ENCODE data around the gene MFSD2B. TPM values are rescaled to one million over a fixed set of nuclear protein-coding genes. Genes with fewer than 3 reads are reported as not detected.

MFSD2B gene, protein sequence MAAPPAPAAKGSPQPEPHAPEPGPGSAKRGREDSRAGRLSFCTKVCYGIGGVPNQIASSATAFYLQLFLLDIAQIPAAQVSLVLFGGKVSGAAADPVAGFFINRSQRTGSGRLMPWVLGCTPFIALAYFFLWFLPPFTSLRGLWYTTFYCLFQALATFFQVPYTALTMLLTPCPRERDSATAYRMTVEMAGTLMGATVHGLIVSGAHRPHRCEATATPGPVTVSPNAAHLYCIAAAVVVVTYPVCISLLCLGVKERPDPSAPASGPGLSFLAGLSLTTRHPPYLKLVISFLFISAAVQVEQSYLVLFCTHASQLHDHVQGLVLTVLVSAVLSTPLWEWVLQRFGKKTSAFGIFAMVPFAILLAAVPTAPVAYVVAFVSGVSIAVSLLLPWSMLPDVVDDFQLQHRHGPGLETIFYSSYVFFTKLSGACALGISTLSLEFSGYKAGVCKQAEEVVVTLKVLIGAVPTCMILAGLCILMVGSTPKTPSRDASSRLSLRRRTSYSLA
- under 1 TPM in 1 of 2 donors, not detected in 1; under 0.01 TPM for total RNA-seq

DNA sequence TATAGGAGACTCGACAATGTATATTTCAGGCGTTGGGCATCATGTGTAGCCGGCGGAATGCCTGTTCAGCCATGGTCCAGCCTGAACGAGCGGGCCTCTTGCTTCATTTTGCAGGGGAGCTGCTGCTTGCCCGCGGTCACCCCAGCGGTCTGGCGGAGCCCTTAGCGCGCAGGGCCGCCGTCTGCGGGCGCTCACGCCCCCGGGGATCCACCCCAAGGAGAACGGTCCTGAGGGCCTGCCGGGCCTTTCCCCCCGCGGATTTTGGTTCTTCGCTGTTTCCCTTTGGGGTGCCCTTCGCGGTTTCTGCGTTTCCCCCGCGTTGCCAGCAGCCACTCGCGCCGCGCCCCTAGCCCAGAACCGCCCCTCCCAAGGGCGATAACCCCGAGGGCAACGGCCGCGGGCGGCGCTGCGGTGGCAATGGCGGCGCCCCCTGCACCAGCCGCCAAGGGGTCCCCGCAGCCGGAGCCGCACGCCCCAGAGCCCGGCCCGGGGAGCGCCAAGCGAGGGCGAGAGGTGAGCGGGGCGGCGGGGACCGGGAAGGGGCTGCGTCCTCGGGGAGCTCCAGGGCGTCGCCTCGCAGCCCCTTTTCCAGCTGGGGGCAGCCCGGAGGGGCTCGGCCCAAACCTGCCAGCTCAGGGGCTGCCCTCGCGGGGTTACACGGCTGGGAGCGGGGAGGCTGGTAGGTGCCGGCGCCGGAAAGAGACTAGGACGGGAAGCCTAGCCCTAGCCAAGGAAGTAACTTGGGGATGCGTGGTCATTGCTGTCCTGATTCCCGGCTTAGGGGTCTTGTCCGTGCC is at the start of gene MFSD2B:
Gene MFSD2B, plus strand, starts transcription at position 406 of the 797 bp plus-strand sequence. Its CDS starts 12 bp downstream, at position 418.

DNA sequence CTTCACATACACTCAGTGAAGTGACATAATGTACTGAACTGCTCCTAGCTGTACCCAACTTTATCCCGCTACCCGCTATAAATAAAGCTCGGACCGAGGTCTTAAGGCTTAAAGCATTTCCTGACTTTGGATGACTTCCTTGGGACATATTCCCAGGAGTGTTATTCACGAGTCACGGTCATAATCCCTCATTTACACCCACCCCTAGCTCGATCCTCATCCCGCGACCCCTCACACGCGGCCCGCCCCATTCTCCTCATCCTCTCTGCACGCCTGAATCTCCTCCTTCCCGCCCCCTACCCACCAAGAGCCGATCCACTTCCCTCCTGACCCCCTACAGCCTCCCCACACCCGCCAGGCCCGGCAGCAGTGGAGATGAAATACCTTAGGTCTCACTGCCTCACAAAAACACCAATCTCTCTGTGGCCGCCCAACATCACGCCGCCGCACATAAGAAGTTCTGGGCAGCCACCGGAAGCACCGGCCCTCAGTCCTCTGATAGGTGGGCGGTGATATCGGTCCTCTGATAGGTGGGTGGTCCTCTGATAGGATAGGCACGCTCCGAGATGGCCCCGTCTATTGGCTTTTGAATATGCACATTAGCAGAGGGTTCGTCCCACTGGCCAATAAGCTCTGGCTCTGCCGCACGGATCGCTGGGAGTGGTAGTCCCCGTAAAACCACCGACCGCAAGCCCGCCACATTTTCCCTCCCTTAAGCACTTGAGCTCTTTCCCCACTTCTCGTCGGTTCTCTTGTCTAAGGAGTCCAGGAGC is 37.2 kb downstream of the MFSD2B start, which contains the start of gene WDCP:
Gene WDCP, minus strand, starts transcription at position 462 of the 773 bp plus-strand sequence. CDS start 7,897 bp downstream, outside the sequence.

DNA sequence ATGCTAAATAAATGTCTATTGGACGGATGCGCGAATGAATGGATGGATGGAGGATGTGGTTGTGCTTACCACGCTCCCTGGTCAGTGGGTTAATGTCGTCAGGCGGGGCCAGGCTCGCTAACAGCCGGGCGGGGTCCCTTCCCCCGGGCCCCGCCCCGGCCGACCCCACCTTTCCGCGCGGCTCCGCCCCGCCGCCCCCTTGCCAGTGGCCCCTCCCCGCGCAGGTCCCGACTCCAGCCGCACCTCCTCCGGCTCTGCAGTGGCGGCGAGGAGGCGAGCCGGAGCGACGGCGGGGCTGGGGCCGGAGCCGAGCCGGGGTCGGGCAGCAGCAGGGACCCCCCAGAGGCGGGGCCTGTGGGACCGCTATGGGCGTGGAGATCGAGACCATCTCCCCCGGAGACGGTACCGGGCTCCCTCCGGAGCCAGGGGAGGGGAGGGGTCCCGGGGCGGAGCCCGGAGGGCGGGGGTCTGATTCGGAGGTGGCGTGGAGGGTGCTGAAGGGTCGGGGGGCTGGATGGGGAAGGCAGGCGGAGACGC is 39.7 kb downstream of the MFSD2B start, which contains the start of gene FKBP1B:
Gene FKBP1B, plus strand, starts transcription at position 257 of the 537 bp plus-strand sequence. Its CDS starts 109 bp downstream, at position 366.

Small RNAs within 50 kb of the gene (small RNA-seq; reads per million reads assigned to genes)
- 0 reads per million in 2 donors for gene RN7SL610P
- 0 reads per million in 2 donors for gene RNU6-370P

Other genes with a start within 250 kb of the MFSD2B start
- gene ATAD2B, start 83.0 kb upstream of the MFSD2B start, total RNA-seq = 10 to 100 TPM; 11.4 to 12.0 TPM
- 10 to 100 TPM; 12.0 to 15.5 TPM for gene UBXN2A, start 69.6 kb upstream of the MFSD2B start, total RNA-seq
- gene WDCP, start 37.3 kb downstream of the MFSD2B start, total RNA-seq = 10 to 100 TPM in 1 of 2 donors, 1 to 10 TPM in 1; 8.3 to 15.7 TPM
- gene FKBP1B, start 39.7 kb downstream of the MFSD2B start, total RNA-seq = 10 to 100 TPM in 1 of 2 donors, 1 to 10 TPM in 1; 4.5 to 10.7 TPM
- gene SF3B6, start 66.2 kb downstream of the MFSD2B start, total RNA-seq = 100 to 1,000 TPM in 1 of 2 donors, 10 to 100 TPM in 1; 89.8 to 163 TPM
- 10 to 100 TPM; 35.3 to 44.7 TPM for gene TP53I3, start 74.7 kb downstream of the MFSD2B start, total RNA-seq
- gene PFN4, start 113.2 kb downstream of the MFSD2B start, total RNA-seq = 1 to 10 TPM in 1 of 2 donors, under 1 TPM in 1; 0.67 to 1.0 TPM
- 1 to 10 TPM; 3.7 to 4.5 TPM for gene FAM228B, start 113.4 kb downstream of the MFSD2B start, total RNA-seq
- gene FAM228A, start 165.0 kb downstream of the MFSD2B start, total RNA-seq = under 1 TPM in 1 of 2 donors, not detected in 1; under 0.01 TPM